ENCODE results near the gene DCAF15. TPM values are rescaled to one million over a fixed set of nuclear protein-coding genes. Genes with fewer than 3 reads are reported as not detected.

DCAF15 gene, protein sequence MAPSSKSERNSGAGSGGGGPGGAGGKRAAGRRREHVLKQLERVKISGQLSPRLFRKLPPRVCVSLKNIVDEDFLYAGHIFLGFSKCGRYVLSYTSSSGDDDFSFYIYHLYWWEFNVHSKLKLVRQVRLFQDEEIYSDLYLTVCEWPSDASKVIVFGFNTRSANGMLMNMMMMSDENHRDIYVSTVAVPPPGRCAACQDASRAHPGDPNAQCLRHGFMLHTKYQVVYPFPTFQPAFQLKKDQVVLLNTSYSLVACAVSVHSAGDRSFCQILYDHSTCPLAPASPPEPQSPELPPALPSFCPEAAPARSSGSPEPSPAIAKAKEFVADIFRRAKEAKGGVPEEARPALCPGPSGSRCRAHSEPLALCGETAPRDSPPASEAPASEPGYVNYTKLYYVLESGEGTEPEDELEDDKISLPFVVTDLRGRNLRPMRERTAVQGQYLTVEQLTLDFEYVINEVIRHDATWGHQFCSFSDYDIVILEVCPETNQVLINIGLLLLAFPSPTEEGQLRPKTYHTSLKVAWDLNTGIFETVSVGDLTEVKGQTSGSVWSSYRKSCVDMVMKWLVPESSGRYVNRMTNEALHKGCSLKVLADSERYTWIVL
- polyA plus RNA-seq = 5.7 TPM

DNA sequence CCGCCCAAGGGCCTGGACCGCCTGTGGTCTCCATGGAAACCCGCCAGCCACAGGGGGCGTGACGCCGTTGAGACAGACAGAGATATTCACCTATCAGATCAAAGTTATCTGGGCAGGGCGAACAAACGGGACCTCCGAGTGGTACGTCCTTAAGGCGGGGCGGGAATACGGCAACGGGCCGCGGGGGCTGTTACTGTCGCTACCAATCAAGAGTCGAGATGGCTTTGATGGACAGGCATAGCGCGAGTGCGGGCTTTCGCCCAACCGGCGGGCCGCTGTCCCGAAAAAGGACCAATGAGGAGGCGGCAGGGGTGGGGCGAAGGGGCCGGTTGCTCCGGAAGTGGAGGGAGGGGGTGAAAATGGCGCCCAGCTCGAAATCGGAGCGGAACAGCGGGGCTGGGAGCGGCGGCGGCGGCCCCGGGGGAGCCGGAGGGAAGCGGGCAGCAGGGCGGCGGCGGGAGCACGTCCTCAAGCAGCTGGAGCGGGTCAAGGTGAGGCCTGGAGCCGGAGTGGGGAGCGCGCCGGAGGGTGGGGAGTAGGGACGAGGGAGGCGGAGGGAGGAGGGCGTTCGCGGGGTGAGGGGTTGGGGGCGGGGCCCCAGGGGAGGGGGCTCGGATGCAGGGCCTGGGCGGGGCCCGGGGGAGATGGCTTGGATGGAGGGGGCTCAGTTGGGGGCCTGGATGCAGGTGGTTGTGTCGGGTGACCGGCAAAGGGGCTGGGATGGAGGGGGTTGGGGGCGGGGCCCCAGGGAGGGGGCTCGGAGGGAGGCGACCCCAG, at the start of gene DCAF15:
Gene DCAF15 (plus strand): TSS at position 356 of the 777 bp plus-strand sequence. CDS start 4 bp downstream, at position 360.
- Mint-ChIP-seq H3K27me3 (no peaks in the 10 kb centered on the region), H3K36me3 (no peaks in the 10 kb centered on the region), H3K9me3 (no peaks in the 10 kb centered on the region), H3K27ac (peak within 1 kb of the TSS; percentile 66 to 97 (median 96)), H3K4me1 (peaks cover 0 to 11% (median 8%) of the 10 kb centered on the region in 3 donors), H3K4me3 (peak within 1 kb of the TSS; percentile 87 to 99 (median 94))

DNA sequence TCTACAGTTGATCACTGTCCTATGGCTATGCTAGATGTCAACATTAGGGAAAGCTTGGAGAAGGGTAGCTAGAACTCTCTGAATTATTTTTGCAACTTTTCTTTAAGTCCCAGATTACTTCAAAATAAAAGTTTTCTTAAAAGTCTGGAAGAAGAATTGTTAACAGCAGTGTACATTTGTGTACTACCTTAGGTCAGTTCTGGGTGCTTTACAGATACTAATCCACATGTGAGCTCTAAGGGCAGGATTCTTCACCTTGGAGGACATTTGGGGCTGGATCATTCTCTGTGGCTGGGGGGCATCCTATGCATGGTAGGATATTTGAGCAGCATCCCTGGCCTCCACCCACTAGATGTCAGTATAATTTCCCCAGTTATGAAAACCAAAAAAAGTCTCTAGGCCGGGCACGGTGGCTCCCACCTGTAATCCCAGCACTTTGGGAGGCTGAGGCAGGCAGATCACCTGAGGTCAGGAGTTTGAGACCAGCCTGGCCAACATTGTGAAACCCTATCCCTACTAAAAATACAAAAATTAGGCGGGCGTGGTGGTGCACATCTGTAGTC, 49.2 kb upstream of the DCAF15 start:
- H3K27me3 Mint-ChIP-seq = no peaks in the 10 kb centered on the region
- H3K9me3 Mint-ChIP-seq = no peaks in the 10 kb centered on the region
- no peaks in the 10 kb centered on the region for H3K36me3 Mint-ChIP-seq
- H3K4me3 Mint-ChIP-seq = peak overlapping the region in 1 of 4 donors; percentile 87
- peak overlapping the region in 2 of 3 donors; percentile 3 to 46 for H3K27ac Mint-ChIP-seq
- peaks cover 6 to 12% (median 10%) of the 10 kb centered on the region in 3 donors for H3K4me1 Mint-ChIP-seq

DNA sequence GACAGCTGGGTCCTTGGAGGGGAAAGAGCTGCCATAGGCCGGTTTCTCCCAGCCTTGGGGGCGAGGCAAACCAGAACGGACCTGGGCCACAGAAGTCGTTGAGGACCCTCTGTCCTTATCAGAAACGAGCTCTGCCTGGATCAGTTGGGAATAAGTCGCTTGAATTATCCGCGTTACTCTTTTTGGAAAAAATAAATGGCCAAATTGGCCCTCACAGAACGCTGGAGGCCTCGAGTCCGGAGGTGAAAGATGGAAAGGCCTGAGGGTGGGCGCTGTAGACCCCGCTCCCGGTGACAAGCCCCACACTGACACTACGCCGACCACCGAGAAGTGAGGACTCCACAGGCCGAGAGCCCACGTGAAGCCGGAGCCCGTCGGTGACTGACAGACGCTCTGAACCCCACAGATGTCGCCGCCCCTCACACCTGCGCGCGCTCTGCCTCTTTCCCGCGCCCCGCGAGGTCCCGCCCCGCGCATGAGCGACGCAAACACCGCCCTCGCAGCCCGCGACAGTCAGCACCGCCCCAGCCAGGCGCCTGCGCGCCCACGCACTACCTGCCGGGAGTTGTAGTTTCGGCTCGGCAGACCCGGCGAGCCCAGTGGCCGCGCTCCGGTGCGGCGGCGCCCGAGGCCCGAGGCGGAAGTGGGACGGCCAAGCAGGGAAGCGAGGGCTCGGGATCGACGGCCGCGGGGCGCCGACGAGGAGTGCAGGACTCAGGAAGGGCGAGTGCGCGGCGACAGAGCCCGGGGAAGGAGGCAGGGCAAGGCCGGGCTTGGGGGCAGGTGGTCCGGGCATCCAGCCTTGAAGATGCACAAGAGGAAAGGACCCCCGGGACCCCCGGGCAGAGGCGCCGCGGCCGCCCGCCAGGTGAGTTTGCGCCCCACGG, 46.4 kb upstream of the DCAF15 start, which contains the start of the genes BRME1 and CC2D1A:
Gene BRME1 (minus strand): TSS at position 484 of the 887 bp plus-strand sequence. CDS start 1,225 bp downstream, outside the sequence.
Gene CC2D1A (plus strand): TSS at position 568 of the 887 bp plus-strand sequence. CDS start 241 bp downstream, at position 809.
- H3K4me3 Mint-ChIP-seq = peak within 1 kb of the TSS; percentile 86 to 96 (median 90)
- no peaks in the 10 kb centered on the region for H3K27me3 Mint-ChIP-seq
- H3K27ac Mint-ChIP-seq = peak within 1 kb of the TSS; percentile 50 to 96 (median 87)
- no peaks in the 10 kb centered on the region for H3K9me3 Mint-ChIP-seq
- peaks cover 6 to 12% (median 10%) of the 10 kb centered on the region in 3 donors for H3K4me1 Mint-ChIP-seq
- H3K36me3 Mint-ChIP-seq = peaks cover 3% of the 10 kb centered on the region

DNA sequence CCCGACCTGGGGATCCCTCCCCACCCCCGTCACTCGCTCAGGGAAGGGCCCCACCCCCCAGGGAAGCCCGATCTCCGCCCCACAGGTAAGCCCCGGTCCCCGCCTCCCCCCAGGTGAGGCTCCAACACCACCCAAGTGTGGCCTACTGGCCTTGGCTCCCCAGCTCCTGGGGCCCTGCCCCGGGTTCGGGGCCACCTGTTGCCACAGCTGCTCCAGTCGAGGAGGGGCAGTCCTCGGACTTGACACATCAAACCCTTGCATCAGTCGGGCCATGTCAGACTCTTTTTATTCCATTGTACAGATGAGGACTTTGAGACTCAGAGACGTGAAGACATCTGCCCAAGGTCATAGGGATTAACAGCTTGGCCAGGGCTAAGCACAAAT, 45.8 kb upstream of the DCAF15 start:
- peaks cover 6 to 12% (median 10%) of the 10 kb centered on the region in 3 donors for H3K4me1 Mint-ChIP-seq
- H3K9me3 Mint-ChIP-seq = no peaks in the 10 kb centered on the region
- peak overlapping the region; percentile 82 to 94 (median 90) for H3K4me3 Mint-ChIP-seq
- peaks cover 3% of the 10 kb centered on the region for H3K36me3 Mint-ChIP-seq
- H3K27ac Mint-ChIP-seq = peak overlapping the region in 1 of 3 donors; percentile 50
- no peaks in the 10 kb centered on the region for H3K27me3 Mint-ChIP-seq

DNA sequence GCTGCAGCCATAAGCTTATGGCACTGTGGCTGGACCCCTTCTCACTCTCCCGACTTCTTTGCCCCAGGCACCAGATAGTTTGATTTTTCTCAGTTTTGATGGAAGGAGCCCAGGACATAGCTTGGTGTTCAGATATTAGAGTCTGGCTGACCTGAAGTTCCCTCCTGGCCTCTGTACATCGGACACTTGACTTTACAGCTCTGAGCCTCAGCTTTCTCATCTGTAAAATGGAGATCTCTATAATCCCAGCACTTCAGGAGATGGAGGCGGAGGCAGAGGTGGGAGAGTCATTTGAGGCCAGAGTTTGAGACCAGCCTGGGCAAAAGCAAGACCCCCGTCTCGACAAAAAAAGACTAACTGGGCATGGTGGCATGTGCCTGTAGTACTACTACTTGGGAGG, 45.4 kb upstream of the DCAF15 start:
- Mint-ChIP-seq H3K27me3 (no peaks in the 10 kb centered on the region), H3K9me3 (no peaks in the 10 kb centered on the region), H3K4me1 (peaks cover 6 to 12% (median 10%) of the 10 kb centered on the region in 3 donors), H3K4me3 (peak overlapping the region; percentile 82 to 94 (median 90)), H3K27ac (peak overlapping the region in 1 of 3 donors; percentile 50), H3K36me3 (peaks cover 3% of the 10 kb centered on the region)

DNA sequence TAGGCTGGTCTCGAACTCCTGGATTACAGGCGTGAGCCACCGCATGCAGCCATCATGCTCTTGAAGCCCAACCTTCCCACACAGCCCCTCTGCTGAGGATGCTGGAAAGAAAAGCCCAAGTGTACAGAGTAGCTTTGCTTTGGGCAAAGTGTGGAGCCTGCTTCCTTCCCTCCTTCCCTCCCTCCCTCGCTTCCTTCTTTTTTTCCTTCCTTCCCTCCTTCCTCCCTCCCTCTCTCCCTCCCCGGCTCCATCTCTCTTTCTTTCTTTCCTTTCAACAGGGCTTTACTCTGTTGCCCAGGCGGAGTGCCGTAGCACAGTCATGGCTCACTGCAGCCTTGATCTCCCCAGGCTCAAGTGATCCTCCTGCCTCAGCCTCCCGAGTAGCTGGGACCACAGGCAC, 43.6 kb upstream of the DCAF15 start:
- Mint-ChIP-seq H3K36me3 (peaks cover 3% of the 10 kb centered on the region), H3K4me1 (peaks cover 6 to 12% (median 10%) of the 10 kb centered on the region in 3 donors), H3K4me3 (peak overlapping the region in 1 of 4 donors; percentile 17), H3K27me3 (no peaks in the 10 kb centered on the region), H3K27ac (no peak overlapping the region), H3K9me3 (no peaks in the 10 kb centered on the region)

DNA sequence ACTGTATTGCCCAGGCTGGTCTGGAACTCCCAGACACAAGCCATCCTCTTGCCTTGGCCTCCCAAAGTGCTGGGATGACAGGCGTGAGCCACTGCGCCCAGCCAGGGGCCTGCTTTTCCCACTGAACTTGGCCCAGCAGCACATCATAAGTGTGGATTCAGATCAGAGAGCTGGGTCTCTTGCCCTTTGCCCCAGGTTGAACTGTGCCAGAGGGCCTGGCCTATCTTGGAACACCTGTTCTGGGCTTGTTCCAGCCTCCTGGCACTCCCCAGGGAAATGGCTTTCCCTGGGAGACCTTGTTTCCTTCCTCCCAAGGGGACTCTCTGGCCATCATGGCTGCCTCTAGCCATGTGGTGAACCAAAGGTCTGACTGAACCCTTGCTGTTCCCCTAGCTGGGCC, 42.9 kb upstream of the DCAF15 start:
- Mint-ChIP-seq H3K4me1 (peaks cover 6 to 12% (median 10%) of the 10 kb centered on the region in 3 donors), H3K36me3 (peaks cover 3% of the 10 kb centered on the region), H3K9me3 (no peaks in the 10 kb centered on the region), H3K27me3 (no peaks in the 10 kb centered on the region), H3K27ac (no peak overlapping the region), H3K4me3 (no peak overlapping the region)

DNA sequence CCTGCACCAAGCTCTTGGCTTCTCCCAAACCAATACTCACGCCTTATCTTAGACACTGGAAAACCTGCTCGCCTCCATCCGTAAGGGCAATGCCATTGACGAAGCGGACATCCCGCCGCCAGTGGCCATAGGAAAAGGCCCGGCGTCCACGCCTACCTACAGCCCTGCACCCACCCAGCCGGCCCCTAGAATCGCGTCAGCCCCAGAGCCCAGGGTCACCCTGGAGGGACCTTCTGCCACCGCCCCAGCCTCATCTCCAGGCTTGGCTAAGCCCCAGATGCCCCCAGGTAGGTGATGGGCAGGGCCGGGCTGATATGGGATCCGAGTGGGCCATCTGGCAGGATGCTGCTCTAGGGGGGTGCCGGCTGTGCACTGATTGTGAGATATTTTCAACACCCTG, 39.0 kb upstream of the DCAF15 start:
- Mint-ChIP-seq H3K4me1 (no peaks in the 10 kb centered on the region), H3K36me3 (peaks cover 3% of the 10 kb centered on the region), H3K4me3 (no peak overlapping the region), H3K27ac (no peak overlapping the region), H3K9me3 (no peaks in the 10 kb centered on the region), H3K27me3 (no peaks in the 10 kb centered on the region)

DNA sequence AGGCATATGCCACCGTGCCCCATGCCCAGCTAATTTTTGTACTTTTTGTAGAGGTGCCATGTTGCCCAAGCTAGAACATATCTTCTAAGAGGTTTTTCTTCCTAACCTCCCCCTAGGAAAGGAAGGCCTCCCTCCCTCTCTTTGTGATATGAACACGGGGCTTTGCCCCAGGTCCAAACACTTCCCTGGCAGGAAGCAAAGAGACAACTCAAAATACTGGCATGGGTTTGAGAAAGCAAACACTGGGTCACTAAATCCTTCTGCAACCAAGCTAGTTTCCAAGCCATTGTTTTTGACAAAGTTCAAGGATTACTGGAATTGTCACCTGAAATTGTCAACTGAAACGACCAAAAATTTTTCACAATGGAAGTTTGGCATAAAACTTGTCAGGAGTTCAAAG, 37.5 kb upstream of the DCAF15 start:
- H3K9me3 Mint-ChIP-seq = no peaks in the 10 kb centered on the region

DNA sequence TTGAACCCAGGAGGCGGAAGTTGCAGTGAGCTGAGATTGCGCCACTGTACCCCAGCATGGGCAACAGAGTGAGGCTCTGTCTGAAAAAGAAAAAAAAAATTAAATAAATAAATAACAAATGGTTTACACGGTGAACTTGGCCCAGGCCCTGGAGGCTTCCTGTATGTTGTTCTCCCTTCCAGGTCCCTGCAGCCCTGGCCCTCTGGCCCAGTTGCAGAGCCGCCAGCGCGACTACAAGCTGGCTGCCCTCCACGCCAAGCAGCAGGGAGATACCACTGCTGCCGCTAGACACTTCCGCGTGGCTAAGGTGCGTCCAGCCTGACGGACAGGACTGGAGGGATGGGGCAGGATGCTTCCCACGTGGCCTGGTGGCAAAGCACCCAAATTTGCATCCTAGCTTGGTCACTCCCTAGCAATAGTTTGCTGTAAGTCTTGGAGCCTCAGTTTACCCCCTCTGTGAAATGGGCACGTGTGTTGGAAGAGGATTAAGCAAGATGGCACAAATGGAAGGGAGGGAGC, 34.4 kb upstream of the DCAF15 start:
- no peak overlapping the region for H3K27ac Mint-ChIP-seq
- peaks cover 0 to 2% (median 0%) of the 10 kb centered on the region in 3 donors for H3K9me3 Mint-ChIP-seq
- no peaks in the 10 kb centered on the region for H3K27me3 Mint-ChIP-seq
- peaks cover 0 to 5% (median 0%) of the 10 kb centered on the region in 3 donors for H3K4me1 Mint-ChIP-seq
- H3K4me3 Mint-ChIP-seq = no peak overlapping the region
- peaks cover 13% of the 10 kb centered on the region for H3K36me3 Mint-ChIP-seq

More for the DNA sequence above, 37.5 kb upstream of the DCAF15 start:
- Mint-ChIP-seq H3K36me3 (peaks cover 2% of the 10 kb centered on the region), H3K4me1 (no peaks in the 10 kb centered on the region), H3K27me3 (no peaks in the 10 kb centered on the region), H3K4me3 (no peak overlapping the region), H3K27ac (no peak overlapping the region)

DNA sequence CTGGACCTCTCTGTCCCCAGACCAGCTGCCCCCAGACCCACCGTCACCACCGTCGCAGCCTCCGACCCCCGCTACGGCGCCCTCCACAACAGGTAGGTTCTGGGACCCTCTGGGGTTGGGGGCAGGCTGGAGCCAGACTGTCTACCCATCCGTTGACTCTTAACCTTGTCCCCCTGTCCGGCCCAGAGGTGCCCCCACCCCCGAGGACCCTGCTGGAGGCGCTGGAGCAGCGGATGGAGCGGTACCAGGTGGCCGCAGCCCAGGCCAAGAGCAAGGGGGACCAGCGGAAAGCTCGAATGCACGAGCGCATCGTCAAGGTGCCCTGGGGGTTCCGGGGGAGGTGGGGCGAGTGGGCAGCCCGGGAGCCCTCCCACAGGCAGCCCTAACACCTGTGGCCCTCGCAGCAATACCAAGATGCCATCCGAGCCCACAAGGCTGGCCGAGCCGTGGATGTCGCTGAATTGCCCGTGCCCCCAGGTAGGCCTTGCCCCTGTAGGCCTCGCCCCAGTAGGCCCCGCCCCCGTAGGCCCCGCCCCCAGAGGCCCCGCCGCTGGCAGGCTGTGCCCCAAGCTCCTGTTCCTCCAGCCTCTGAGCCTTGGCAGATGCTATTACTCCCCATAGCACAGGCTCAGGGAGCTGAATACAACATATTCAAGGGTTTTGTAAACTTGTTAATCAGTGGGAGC, 33.4 kb upstream of the DCAF15 start:
- peaks cover 0 to 2% (median 0%) of the 10 kb centered on the region in 3 donors for H3K9me3 Mint-ChIP-seq
- peaks cover 16% of the 10 kb centered on the region for H3K36me3 Mint-ChIP-seq
- peaks cover 0 to 5% (median 0%) of the 10 kb centered on the region in 3 donors for H3K4me1 Mint-ChIP-seq
- H3K4me3 Mint-ChIP-seq = no peak overlapping the region
- no peak overlapping the region for H3K27ac Mint-ChIP-seq
- no peaks in the 10 kb centered on the region for H3K27me3 Mint-ChIP-seq

DNA sequence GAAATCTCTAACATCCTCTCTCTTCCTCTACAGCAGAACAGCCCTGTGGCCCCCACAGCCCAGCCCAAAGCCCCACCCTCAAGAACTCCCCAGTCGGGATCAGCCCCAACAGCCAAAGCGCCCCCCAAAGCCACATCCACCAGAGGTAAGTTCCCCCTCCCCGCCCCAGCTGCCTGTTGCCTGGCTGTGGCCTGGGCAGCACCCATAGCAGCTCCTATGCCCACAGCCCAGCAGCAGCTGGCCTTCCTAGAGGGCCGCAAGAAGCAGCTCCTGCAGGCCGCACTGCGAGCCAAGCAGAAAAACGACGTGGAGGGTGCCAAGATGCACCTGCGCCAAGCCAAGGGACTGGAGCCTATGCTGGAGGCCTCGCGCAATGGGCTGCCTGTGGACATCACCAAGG, 31.8 kb upstream of the DCAF15 start:
- Mint-ChIP-seq H3K27ac (no peak overlapping the region), H3K36me3 (peaks cover 23% of the 10 kb centered on the region), H3K9me3 (peaks cover 0 to 2% (median 0%) of the 10 kb centered on the region in 3 donors), H3K4me3 (no peak overlapping the region), H3K4me1 (peaks cover 0 to 5% (median 0%) of the 10 kb centered on the region in 3 donors), H3K27me3 (no peaks in the 10 kb centered on the region)
